HS-5 (cell line): Measurements from ENCODE around the gene INSYN2A.

Source experiments
- DNase-seq: peaks from one replicate; pipeline ENCODE4 v3.0.0-alpha.2; 2012; ENCODE audit warnings: low read depth

The INSYN2A gene

DNA sequence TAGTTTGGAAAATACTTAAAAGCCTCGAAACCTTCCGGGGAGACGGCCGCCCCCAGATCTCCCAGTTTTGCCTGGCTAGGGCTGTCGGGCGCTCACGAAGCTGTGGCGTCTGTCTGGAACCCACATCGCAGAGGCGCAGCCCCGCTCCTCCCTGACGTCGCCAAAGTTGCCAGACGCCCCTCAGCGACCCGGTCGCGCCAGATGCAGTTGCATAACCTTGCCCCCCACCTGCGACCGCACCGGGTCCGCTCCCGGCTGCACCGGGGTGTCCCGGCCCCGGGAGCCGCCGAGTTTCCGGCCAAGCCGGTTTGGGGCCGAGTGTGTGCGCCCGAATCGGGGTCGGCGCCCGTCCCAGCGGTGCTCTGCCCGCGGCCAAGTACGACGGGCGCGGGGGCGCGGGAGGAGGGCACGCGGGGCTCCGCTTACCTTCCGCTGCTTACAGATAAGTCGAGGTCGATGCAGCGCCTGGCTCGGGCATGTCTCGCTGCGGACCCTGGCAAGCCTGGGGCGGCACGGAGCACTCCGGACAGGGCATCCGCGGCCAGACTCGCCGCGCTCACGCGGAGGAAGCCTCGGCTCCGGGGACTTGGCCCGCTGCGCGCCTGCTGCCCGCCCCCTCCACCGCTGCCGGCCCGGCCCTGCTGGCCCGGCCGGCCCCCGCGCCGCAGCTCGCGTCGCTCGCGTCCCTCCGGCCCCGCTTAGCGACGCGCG is 665 bp downstream of the INSYN2A start:
- DNase-seq, result no peak

DNA sequence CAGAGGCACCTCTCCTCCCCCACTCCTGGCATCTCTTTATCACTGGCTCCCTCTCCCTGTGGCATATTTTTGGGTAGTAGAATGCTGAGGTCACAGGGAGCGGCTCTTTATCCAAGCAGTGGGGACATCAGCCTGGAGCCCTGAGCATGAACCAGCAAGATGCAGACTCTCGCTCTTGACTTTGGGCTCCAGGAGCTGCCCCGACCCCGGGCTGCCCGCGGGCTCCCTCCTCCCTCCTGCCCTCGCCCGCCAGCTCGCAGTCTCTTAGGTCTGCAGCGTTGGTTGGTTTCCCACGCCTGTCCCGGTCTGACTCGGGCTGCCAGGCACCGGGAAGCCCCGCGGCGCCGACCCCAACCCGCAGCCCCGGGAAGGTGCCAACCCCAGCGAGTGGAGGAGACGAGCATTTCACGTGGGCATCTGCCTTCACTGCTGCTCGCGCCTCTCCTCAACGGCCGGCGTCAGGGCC is 1.3 kb downstream of the INSYN2A start:
- DNase-seq, result no peak

DNA sequence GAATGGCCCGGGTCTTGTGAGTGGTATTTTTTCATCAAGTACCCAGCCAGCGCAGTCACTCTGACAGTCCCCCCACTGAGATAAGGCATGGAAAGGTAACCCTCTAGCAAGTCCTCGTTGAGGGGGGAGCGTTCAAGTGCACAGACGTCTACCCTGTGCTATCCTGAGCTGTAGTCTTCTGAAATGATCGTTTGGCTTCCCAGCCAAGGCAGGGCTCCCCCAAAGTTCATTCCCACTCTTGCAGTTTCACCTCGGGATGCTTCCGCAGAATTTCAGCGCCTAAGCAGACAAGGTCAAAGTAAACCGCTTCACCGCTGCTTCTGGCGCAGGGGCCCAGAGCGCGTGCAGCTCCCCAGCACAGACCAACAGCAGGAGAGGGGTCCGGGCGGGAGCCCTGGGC is 1.8 kb downstream of the INSYN2A start:
- no peak for DNase-seq

DNA sequence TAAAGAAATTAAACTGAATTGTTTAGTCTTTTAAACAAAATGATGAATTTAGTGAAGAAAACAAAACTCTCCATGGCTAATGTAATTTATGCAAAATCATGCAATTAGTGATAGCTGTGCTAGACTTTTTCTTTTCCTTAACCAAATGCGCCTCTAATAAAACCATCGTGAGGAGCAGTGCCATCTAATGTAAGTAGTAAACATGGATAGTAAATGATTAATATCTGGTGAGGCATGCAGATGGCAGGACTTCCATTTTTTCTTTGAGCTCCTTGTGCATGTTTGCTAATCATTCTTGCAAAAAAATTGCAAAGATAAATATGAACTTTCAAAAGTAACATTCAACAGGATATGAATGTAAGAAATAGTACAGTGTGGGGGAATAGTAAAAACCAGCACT is 2.3 kb downstream of the INSYN2A start:
- no peak for DNase-seq

DNA sequence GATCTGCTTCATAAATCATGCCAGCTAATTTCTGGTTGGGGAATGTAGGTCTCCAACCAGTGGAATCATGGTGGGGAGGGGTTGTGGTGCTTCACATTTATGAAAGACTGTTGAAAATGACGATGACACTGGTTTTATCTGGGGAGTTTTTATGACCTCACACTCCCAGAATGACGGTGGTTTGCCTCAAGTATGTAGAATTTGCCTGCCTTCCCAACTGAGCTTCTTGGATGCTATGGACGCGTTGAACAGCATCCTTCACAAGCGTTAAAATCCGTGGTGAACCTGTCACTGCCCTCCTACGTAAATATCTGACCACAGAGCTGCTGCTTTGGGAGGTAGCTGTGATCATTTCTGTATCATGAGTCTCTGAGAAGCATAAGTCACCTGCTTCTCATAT is 3.3 kb downstream of the INSYN2A start:
- DNase-seq, result no peak

DNA sequence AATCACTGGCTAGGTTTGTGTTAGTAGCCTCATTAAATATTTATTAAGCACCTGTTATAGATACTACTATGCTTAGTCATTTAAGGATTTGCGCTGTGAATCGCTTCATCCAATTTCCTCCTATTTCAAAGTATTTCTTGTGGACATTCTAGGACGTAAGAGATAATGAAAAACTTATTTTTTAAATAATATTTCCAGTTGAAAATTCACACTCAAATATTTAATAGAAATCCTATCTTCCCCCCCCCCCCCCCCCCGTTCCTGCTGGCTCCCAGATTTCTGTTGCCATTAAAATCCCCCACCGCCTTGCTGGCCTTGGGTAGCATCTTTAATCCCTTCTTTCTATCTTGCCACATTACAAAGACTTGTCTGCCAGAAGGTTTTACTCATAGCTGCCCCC is 6.0 kb downstream of the INSYN2A start:
- DNase-seq, result no peak

DNA sequence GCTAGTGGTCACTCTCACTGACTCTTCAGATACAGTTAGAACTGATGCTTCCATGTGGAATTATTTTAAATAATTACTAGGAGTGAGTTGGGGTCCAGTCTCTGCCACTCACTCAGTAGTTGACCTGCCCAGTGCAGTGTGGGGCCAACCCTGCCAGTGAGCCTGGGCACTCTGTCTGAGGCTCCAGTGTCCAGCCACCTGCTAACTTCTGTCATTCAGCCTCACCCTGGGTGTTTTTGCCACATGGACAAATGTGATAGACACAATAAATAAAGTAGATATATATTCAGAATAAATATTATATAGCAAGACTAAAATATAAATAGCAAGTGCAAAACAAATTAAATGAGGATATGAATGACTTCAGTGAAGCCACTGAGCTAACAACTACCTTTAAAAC is 7.2 kb downstream of the INSYN2A start:
- DNase-seq, result no peak

DNA sequence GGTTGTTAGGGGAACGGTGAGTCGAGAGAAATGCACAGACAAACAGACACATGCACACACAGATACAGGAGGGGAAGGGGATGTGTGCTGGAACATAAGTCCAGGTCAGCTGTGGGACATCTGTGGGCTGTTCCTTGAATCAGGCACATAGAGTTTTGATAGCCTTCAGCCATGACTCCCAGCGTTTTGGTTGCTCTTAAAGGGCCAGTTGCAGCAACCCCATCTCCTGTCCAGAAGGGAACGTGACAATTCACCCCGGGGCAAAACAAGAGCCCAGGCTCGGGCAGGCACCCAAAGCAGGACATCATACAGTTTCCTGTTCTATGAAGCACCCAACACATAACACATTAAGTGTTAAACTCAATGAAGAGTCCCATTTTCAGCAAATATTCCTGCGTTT is 9.6 kb downstream of the INSYN2A start:
- no peak for DNase-seq

DNA sequence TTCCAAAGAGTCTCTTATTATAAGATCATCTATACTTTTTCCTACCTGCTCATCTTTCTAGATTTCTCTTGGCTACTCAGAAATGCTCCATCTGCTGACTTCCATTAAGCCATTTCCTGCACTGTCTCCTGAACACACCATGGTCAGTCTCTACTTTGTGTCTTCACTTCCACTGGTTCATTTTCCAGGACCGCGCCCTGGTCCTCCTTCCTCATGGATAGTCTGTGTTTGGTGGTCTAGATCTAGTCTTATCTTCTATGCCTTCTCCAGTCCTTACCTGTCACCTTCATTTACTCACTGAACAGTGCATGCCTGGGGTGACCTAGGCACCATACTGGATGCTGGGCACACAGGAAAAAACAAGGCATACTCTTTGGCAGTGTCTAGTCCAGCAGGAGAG is 11.8 kb downstream of the INSYN2A start:
- DNase-seq, result no peak

DNA sequence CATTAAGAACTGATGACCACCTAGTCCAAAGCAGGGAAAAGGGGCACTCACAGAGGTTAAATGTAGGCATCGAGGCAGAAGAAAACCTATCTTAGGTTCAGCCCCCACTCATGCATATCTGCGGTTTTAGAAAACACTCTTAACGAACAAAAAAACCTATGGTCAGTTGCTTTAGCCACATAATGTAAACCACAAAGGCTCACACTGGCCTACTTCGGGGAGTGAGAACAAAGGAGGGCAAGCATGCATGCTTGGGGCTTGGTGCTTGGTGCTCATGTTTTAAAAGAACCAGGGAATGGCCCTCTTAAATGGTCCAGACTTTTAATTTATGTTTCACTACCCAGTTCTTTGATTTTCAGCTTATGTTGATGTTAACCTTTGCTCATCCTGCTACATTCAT is 14.2 kb downstream of the INSYN2A start:
- DNase-seq, result no peak

DNA sequence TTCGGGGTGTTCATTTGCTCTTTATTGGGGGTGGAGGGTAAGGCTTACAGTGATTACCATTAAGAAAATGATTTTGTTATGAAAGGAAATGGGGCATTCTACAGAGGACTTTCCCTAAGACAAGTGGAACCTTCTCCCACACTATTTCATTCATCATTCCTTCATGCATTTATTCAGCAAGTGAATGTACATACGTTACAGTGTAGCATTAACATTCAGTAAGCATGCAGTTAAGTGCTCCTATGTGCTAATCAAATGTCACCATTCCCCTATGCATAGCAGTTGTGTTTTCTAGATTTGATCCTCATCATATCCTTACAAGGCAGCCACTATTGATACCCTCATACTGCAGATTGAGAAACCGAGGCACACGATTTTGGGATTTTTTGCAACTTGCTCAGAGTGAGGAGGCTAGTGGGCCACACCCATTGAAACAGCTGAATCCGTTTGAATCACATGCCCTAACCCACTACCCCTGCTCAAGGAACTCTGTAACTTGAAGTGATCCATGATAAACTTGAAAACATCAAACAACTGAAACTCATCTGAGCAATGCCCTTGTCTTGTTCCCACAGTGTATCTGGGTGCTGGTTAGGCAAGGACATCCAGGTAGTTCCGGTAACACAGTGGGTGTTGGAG is 16.7 kb downstream of the INSYN2A start:
- no peak for DNase-seq

DNA sequence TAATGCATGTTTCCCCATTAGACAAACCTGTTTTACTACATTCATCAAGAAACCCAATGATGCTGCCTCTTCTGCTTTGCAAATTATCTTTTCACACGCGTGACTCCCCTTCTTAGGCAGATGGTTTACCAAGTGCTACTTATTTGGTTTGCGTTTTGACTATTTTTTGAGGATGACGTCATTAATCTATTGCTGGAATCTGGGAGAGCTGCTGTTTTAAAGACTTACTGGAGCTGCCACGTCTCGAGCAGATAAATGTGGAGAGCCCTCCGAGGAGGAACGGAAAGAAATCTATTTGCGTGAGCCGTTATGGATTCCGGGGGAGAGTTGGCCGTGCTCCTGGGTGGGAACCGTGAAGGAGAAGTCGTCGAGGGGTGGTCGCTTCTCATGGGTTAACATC is 19.7 kb downstream of the INSYN2A start:
- DNase-seq, result no peak

DNA sequence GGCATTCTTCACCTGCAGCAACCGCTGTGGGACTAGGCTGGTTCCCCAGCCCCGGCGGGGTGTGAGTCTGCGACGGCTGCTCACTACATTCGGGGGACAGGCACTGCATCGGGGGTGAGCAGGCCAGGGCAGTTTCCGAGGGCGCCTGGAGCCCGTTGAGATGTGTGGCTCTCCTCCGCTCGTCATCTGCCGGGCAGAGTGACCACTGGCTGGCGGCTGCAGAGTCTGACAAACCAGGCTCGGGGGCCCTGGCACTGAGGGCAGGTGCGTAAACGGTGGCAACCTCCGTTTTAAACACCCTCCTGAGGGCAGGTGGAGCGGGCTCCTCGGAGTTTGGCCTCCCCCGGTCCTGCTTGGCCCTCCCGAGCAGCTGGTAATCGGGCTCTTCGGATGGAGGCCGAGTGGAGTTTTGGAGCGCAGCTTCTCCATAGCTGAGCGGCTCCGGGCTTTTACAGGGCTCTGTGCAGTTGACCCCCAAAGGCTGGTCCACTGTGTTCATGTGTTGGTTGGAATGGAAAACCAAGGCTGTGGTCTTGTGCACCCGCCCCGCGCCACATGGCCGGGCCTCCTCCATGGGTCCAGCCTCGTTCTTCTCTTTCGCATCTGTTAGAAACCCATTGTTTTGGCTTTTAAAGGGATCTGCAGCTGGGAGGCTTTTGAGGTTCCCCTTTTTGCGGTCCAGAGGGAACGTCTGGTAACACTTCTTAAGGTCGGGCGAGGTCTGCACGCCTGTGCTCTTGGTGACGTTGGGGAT is 20.9 kb downstream of the INSYN2A start:
- DNase-seq, result no peak

DNA sequence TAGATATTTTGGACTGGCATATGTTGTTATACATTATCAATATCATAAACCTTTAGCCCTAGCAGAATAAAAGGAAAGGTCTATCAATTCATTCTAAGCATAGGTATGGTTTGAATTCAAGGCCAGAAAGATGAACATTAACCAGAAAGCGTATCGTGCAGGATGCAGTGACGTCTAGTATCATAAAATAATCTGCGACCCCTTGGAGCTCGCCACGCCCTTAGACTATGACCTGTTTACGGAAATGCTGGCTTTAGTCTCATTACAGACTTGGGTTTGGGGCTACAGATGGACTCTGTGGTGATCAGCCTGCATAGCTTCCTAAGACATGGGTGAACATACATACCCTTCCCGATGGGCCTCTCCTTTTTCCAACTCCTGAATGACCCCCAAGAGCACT is 21.5 kb downstream of the INSYN2A start:
- DNase-seq, result no peak

DNA sequence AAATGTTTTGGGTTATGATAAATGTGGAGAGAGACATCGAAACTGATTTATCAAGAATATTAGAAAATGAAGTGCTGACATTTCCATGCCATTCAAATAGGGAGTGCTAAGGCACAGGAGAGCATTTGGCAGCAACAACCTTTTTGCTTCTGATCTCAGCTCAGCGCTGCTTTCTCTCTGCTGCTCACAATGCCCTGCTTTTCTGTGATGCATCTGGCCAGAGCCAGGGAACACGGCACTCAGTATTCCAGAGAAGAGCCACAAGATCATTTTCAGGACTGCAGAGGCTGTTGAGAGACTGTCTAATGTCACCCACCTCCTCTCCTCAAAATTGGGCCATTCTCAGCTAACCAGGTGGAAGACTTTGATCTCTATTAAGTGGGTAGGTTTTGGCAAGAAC is 28.1 kb downstream of the INSYN2A start:
- DNase-seq, result no peak

DNA sequence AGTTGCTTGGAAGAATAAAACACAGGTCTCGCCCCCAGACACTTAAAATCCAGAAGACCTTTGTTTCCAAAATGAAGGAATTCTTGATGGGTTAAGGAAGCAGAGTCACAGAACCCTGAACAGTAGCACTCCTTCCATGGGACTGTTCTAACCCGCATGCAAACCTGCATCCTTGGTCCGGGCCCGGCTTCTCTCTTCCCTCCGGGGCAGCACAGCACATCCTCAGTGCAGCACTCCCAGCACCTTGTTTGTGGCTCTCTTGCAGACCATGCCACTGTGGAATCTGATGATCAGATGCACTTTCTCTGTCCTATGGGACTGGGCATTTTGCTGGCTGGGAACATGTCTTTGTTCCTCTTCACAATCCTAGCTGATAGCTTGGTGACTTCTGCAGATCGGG is 33.5 kb downstream of the INSYN2A start:
- no peak for DNase-seq

DNA sequence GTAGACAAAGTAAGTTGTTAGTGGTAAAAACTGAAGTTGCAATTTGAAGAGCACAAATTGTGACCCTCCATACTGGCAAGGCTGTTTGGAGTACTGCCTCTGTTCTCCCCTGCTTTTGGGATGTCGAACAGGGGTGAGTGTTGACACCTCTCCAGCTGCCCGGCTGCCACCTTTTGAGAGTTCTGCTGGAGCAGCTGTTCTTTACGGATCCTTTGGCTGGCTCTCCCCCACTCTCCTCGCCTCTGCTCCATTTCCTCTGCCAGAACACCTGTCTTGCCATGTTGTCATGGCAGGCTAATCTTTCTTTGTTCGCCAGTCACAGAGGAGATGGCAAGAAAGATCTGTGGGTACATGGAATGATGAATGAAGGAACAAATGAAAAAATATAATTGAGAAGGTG is 34.9 kb downstream of the INSYN2A start:
- no peak for DNase-seq

DNA sequence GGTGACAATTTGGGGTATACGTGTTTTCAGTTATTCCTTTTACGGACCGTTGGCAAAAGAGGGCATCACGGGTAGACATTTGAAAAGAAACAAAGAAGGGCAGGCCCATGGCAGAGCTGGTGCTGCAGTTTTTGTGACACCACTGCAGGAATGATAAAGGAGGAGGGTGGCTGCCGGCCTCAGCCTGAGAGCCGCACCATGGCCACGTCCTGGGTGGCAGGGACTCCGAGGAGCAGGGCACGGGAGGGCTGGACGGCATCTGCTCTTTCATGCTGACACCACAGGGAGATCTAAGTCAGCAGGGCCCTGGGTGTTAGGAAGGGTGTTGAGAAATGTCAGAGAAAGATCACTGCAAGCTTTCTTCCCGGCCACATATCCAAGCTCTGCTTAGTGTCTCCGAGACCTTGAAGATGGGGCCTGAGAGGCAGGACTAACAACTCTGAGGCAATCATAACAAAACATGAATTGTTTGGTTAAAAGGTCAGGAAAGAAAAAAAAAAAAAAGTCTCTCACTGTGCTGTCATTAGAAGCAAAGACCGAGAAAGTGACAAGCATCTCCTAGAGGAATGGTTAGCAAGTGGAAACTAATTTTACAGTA is 36.6 kb downstream of the INSYN2A start:
- DNase-seq, result no peak

DNA sequence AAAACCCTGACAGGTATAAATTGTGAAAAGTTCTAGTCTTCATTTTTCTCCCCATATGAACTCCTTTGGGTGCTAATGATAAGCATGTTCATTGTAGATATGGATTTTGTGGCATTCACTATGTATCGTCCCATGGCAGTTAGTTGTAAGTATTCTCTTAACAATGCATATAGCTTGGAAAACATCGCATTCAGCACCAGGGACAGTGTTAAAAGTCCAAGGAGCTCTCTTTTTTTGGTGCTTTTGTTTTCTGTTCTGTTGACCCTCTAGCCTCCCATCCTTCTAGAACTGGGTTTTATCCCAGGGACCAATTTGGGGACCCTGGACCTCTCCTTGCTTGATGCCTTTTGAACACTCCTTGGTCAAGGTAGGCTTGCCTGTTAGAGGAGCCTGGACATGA is 37.7 kb downstream of the INSYN2A start:
- DNase-seq, result no peak

DNA sequence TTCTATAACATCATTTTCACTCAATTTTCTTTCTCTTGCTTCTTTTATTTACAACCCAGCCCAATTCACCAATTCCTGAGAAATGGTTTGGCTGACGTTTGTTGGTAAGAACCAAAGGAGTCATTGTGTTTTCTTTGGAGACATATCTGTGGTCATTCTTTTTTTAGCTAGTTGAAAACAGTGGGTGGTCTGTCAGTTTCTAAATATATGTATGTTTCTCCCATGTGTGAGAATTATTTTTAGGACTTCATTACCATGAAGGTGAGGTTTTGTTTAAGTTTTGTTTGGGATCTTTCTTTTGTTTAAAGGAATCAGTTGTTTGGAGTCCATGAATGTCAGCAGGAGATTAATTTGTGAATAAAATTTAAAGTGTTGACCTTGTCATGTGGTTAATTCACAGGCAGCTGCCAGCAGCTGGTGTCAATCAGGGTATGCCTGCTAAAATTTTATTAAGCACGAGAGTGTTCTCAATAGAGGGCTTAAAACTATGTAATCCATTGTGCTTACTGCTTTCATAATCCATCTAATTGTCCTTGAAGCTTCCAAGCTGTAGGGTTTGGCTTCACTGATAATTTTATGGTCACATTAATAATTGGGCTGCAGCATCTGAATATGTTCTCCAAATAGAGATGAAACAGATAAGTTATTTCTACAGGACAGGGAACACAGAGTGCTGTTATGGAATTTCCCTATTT is 38.7 kb downstream of the INSYN2A start:
- no peak for DNase-seq

DNA sequence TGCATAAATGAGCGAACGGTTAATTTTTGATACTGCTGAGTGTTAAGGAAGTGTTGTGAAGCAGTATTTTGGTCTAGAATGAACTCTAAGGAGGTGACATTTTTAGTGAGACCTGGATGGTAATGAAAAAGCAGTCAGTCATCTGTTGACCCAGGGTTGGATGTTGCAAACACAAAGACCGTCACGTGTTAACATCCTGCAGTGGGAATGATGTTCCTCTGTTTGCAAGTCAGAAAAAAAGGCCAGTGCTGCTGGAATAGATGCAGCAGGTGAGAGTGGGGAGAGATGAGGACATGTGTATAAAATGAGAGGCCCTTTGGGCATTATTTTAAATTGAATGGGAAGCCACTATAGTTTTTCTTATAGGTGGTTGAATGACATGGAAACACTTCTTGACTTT is 39.3 kb downstream of the INSYN2A start:
- no peak for DNase-seq
